GM23338 (cell line): ENCODE data around the gene SORBS2.

Experiments used
- EZH2 ChIP-seq: fragments of 200-600 bp; sonication (generic); IDR thresholded peaks from one replicate; pipeline ENCODE4 v1.8.0; 2017; ENCODE audit warnings: antibody characterized with exemption, mild to moderate bottlenecking, low read depth; ENCODE audit not compliant: unreplicated experiment
- EZH2phosphoT487 ChIP-seq: fragments of 200-600 bp; sonication (generic); IDR thresholded peaks from one replicate; pipeline ENCODE4 v1.8.1; 2018; ENCODE audit warnings: antibody characterized with exemption; ENCODE audit not compliant: unreplicated experiment
- JUNB ChIP-seq: IDR thresholded peaks from one replicate; pipeline ENCODE4 v1.6.1; 2016; ENCODE audit warnings: antibody characterized with exemption; ENCODE audit not compliant: unreplicated experiment
- POLR2AphosphoS5 ChIP-seq: IDR thresholded peaks from 2 replicates; pipeline ENCODE4 v1.6.1; 2016; ENCODE audit warnings: antibody characterized with exemption, low read depth
- TF ChIP-seq, protein P1 (sequence below), 2 experiments: fragments of 200-600 bp in 1 of 2; sonication (generic) in 1 of 2; conservative IDR thresholded peaks; 2 replicates each; pipeline versions ENCODE4 v1.5.1 to v1.6.1; 2016 to 2017; ENCODE audit warnings: antibody characterized with exemption in 2 of 2, low read depth in 2 of 2, mild to moderate bottlenecking in 2 of 2, moderate library complexity in 1 of 2
- TF ChIP-seq, protein P2 (sequence below): IDR thresholded peaks from one replicate; pipeline ENCODE4 v1.6.1; 2018; ENCODE audit warnings: antibody characterized with exemption; ENCODE audit not compliant: unreplicated experiment

DNA sequence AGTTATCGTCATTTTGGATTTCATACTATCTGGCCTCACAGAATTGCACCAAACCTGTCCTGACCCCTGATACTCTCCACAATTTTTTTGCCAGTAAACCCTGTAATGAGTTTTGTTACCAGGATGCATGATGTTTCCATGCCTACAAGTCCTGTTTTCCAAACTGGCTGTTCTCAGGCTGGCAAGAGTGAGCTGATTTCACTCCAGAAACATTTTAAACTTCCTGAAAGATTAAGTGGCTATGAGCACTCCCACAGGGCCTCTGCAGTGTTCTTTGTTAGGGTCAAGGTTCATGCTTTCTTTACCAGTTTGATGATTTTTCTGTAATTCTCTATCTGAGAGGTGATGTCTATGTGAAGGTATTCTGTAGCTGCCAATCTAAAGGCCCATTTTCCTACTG is 245.0 kb downstream of the SORBS2 start:
- no peak for TF ChIP-seq POLR2AphosphoS5
- TF ChIP-seq, protein P1, sequence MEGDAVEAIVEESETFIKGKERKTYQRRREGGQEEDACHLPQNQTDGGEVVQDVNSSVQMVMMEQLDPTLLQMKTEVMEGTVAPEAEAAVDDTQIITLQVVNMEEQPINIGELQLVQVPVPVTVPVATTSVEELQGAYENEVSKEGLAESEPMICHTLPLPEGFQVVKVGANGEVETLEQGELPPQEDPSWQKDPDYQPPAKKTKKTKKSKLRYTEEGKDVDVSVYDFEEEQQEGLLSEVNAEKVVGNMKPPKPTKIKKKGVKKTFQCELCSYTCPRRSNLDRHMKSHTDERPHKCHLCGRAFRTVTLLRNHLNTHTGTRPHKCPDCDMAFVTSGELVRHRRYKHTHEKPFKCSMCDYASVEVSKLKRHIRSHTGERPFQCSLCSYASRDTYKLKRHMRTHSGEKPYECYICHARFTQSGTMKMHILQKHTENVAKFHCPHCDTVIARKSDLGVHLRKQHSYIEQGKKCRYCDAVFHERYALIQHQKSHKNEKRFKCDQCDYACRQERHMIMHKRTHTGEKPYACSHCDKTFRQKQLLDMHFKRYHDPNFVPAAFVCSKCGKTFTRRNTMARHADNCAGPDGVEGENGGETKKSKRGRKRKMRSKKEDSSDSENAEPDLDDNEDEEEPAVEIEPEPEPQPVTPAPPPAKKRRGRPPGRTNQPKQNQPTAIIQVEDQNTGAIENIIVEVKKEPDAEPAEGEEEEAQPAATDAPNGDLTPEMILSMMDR (conservative IDR thresholded peaks at IDR 0.05; ENCODE audit: low read depth in 2 of 2): no peak
- TF ChIP-seq, protein P2, sequence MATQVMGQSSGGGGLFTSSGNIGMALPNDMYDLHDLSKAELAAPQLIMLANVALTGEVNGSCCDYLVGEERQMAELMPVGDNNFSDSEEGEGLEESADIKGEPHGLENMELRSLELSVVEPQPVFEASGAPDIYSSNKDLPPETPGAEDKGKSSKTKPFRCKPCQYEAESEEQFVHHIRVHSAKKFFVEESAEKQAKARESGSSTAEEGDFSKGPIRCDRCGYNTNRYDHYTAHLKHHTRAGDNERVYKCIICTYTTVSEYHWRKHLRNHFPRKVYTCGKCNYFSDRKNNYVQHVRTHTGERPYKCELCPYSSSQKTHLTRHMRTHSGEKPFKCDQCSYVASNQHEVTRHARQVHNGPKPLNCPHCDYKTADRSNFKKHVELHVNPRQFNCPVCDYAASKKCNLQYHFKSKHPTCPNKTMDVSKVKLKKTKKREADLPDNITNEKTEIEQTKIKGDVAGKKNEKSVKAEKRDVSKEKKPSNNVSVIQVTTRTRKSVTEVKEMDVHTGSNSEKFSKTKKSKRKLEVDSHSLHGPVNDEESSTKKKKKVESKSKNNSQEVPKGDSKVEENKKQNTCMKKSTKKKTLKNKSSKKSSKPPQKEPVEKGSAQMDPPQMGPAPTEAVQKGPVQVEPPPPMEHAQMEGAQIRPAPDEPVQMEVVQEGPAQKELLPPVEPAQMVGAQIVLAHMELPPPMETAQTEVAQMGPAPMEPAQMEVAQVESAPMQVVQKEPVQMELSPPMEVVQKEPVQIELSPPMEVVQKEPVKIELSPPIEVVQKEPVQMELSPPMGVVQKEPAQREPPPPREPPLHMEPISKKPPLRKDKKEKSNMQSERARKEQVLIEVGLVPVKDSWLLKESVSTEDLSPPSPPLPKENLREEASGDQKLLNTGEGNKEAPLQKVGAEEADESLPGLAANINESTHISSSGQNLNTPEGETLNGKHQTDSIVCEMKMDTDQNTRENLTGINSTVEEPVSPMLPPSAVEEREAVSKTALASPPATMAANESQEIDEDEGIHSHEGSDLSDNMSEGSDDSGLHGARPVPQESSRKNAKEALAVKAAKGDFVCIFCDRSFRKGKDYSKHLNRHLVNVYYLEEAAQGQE: no peak
- TF ChIP-seq EZH2: no peak
- TF ChIP-seq EZH2phosphoT487: no peak
- TF ChIP-seq JUNB: no peak
